Fibroblast of pulmonary artery (primary cell): ENCODE results near the gene SQOR.
"Not testable (repeated sequence)": the region's sequence is repeated elsewhere in the genome, so short reads cannot be mapped to it uniquely, and the experiment has no call there.

ENCODE experiments used
- DNase-seq: peaks from one replicate; pipeline ENCODE4 v3.0.0-alpha.2; 2010; ENCODE audit warnings: low read depth
- H3K4me3 ChIP-seq: replicated peaks from 2 replicates; pipeline ENCODE4 v1.5.1; 2011; ENCODE audit warnings: low read depth, mild to moderate bottlenecking, control low read depth, low read length, moderate library complexity
- CTCF ChIP-seq: IDR thresholded peaks from 2 replicates; pipeline ENCODE4 v1.5.1; 2011; ENCODE audit warnings: mild to moderate bottlenecking, control low read depth, low read length, inconsistent platforms; ENCODE audit errors: missing control alignments

SQOR gene

GRCh38 chr15:45647828-45648227 lies 13.0 kb downstream of the SQOR start:
- TF ChIP-seq CTCF, result no peak
- no peak overlapping the region for H3K4me3 ChIP-seq
- no peak for DNase-seq

- no peak overlapping the region for H3K4me3 ChIP-seq
- peak; percentile 61 for DNase-seq
These were observed 13.8 kb downstream of the SQOR start for GRCh38 chr15:45648521-45649200.

GRCh38 chr15:45650007-45650406 lies 15.2 kb downstream of the SQOR start:
- not testable (repeated sequence) for H3K4me3 ChIP-seq, DNase-seq

More at GRCh38 chr15:45648521-45649200, 13.8 kb downstream of the SQOR start:
- no peak for TF ChIP-seq CTCF

- no peak overlapping the region for H3K4me3 ChIP-seq
- no peak for TF ChIP-seq CTCF
- no peak for DNase-seq
These were observed 16.2 kb downstream of the SQOR start for GRCh38 chr15:45650889-45651525.

- DNase-seq, result peak; percentile 43
- H3K4me3 ChIP-seq, result no peak overlapping the region
- no peak for TF ChIP-seq CTCF
These were observed 19.0 kb downstream of the SQOR start for GRCh38 chr15:45653702-45654424.

- TF ChIP-seq CTCF, result no peak
- H3K4me3 ChIP-seq, result no peak overlapping the region
- no peak for DNase-seq
These were observed 19.9 kb downstream of the SQOR start for GRCh38 chr15:45654749-45655148.

- no peak for TF ChIP-seq CTCF
- no peak for DNase-seq
- H3K4me3 ChIP-seq, result no peak overlapping the region
These were observed 22.4 kb downstream of the SQOR start for GRCh38 chr15:45657254-45657653.
